SU-DHL-6 (cell line): ENCODE results near the gene BMPR1B.

Experiments used
- CTCF ChIP-seq: fragments of 200-600 bp; sonication (generic); IDR thresholded peaks from one replicate; pipeline ENCODE4 v1.5.1; 2017; ENCODE audit warnings: antibody characterized with exemption, mild to moderate bottlenecking, low read length, moderate library complexity; ENCODE audit not compliant: insufficient read depth, poor library complexity, severe bottlenecking
- EZH2phosphoT487 ChIP-seq: fragments of 200-600 bp; sonication (generic), shearing (Covaris generic); conservative IDR thresholded peaks from 2 replicates; pipeline ENCODE4 v1.6.1; 2018; ENCODE audit warnings: mild to moderate bottlenecking, antibody characterized with exemption, low read length, moderate library complexity, mixed read lengths

GRCh38 chr4:94941706-94942105 lies 184.0 kb downstream of the BMPR1B start:
- no peak for TF ChIP-seq CTCF
- TF ChIP-seq EZH2phosphoT487: no peak
